ENCODE data around the gene MAGI2. TPM values are rescaled to one million over a fixed set of nuclear protein-coding genes. Genes with fewer than 3 reads are reported as not detected.

MAGI2 gene
- total and polyA plus RNA-seq, 2 donors (not counting 3 experiments of a cell fraction or from before 2014, with no cell fraction given) = 0.28 to 6.0 TPM

DNA sequence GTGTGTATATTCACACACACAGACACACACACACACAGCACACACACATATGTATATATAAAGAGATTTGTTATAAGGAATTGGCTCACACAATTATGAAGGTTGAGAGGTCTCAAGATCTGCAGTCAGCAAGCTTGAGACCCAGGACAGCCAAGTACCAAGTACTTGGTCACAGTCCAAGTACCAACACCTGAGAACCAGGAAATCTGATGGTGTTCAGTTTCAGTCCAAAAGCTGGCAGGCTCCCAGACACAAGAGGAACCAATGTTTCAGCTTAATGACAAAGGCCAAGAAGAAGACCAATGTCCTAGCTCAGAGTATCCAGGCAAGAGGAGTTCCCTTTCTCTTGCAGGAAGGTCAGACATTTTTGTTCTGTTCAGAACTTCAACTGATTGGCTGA lies 780.2 kb downstream of the MAGI2 start:
- no peak overlapping the region for H2AFZ ChIP-seq (ENCODE audit: low read depth, low read length)
- no peaks in the 10 kb centered on the region for H3K9me3 ChIP-seq (replicated peaks; ENCODE audit: control insufficient read depth, insufficient read depth, low read length)
- dilution Hi-C loops (cut with MboI; ENCODE audit: extremely low pct_ligation_motif_present, low sequenced_read_pairs) (no loop called here), intact Hi-C loops (cut with micrococcal nuclease) (no loop called here)
- ChIA-PET POLR2A (no interaction called here), CTCF (no interaction called here)
- H3K4me2 ChIP-seq (ENCODE audit: insufficient read depth, low read length) = no peak overlapping the region
- no peak overlapping the region for H3K9ac ChIP-seq (replicated peaks; ENCODE audit: extremely low read depth, insufficient read depth, low read length)
- H3K4me3 ChIP-seq (replicated peaks in 1 of 3; ENCODE audit: insufficient read depth in 1 of 3, low read depth in 1 of 3, low read length in 3 of 3) = no peak overlapping the region
- H3K79me2 ChIP-seq (ENCODE audit: control insufficient read depth, insufficient read depth, low read length) = no peaks in the 10 kb centered on the region
- no peaks in the 10 kb centered on the region for H3K4me1 ChIP-seq (ENCODE audit: control insufficient read depth, extremely low read depth, insufficient read depth, low read length)
- no peak overlapping the region for H3K27ac ChIP-seq (ENCODE audit: insufficient read depth, low read depth, low read length)
- no peak for FAIRE-seq
- no peaks in the 10 kb centered on the region for H4K20me1 ChIP-seq (replicated peaks; ENCODE audit: control insufficient read depth, extremely low read depth, insufficient read depth, low read length)
- DNase-seq (ENCODE audit: low read depth, low spot score) = no peak
- no peak for TF ChIP-seq JUN (IDR thresholded peaks at IDR 0.05; ENCODE audit: borderline replicate concordance, insufficient read depth, insufficient read length, low read depth)
- TF ChIP-seq, protein P1, sequence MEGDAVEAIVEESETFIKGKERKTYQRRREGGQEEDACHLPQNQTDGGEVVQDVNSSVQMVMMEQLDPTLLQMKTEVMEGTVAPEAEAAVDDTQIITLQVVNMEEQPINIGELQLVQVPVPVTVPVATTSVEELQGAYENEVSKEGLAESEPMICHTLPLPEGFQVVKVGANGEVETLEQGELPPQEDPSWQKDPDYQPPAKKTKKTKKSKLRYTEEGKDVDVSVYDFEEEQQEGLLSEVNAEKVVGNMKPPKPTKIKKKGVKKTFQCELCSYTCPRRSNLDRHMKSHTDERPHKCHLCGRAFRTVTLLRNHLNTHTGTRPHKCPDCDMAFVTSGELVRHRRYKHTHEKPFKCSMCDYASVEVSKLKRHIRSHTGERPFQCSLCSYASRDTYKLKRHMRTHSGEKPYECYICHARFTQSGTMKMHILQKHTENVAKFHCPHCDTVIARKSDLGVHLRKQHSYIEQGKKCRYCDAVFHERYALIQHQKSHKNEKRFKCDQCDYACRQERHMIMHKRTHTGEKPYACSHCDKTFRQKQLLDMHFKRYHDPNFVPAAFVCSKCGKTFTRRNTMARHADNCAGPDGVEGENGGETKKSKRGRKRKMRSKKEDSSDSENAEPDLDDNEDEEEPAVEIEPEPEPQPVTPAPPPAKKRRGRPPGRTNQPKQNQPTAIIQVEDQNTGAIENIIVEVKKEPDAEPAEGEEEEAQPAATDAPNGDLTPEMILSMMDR (IDR thresholded peaks at IDR 0.05; ENCODE audit: extremely low read depth in 1 of 2, insufficient read depth in 1 of 2, low read depth in 1 of 2, low read length in 2 of 2) = no peak
- TF ChIP-seq FOS (IDR thresholded peaks at IDR 0.05; ENCODE audit: borderline replicate concordance, insufficient read depth, low read length) = no peak
- no peak for TF ChIP-seq POLR2A (IDR thresholded peaks at IDR 0.05; ENCODE audit: low read depth, low read length)
- no peak for TF ChIP-seq EZH2 (IDR thresholded peaks at IDR 0.05; ENCODE audit: borderline replicate concordance, low read depth, low read length, severe bottlenecking)
- TF ChIP-seq GATA2 (IDR thresholded peaks at IDR 0.05; ENCODE audit: insufficient read depth, insufficient read length, low read depth, low read length) = no peak
- TF ChIP-seq MAX (IDR thresholded peaks at IDR 0.05; ENCODE audit: insufficient read depth, insufficient read length) = no peak
- no peak for TF ChIP-seq MYC (IDR thresholded peaks at IDR 0.05; ENCODE audit: low read depth, low read length)
- no peak for TF ChIP-seq POLR2AphosphoS5 (IDR thresholded peaks at IDR 0.05; ENCODE audit: insufficient read depth, low read depth, low read length)
- H3K36me3 ChIP-seq (ENCODE audit: control insufficient read depth in 2 of 2, extremely low read depth in 1 of 2, insufficient read depth in 2 of 2, low read length in 2 of 2) = no peaks in the 10 kb centered on the region
- BruUV-seq (replicated peaks) = no TSS peak
- no peaks in the 10 kb centered on the region for H3K27me3 ChIP-seq (ENCODE audit: control insufficient read depth in 2 of 2, insufficient read depth in 2 of 2, low read length in 2 of 2)
- no peaks in the 10 kb centered on the region for H3K9me1 ChIP-seq (replicated peaks; ENCODE audit: control insufficient read depth, extremely low read depth, insufficient read depth, low read length)
